Cardiac muscle cell (in vitro differentiated cells and primary cell): ENCODE measurements around the gene UBQLN3. TPM values are rescaled to one million over a fixed set of nuclear protein-coding genes. Genes with fewer than 3 reads are reported as not detected.

Experiments used
- DNase-seq, 2 donors: peaks; one replicate each; pipeline versions ENCODE4 v3.0.0 to v3.0.0-alpha.2; 2010 to 2017; ENCODE audit warnings: low read depth in 1 of 2, low spot score in 1 of 2
- H3K27ac ChIP-seq: fragments of 200-600 bp; sonication (generic); 2 replicates; pipeline ENCODE4 v1.5.1; 2016
- H3K27me3 ChIP-seq: fragments of 200-600 bp; sonication (generic); 2 replicates; pipeline ENCODE4 v1.6.0; 2016; ENCODE audit warnings: control low read depth
- H3K36me3 ChIP-seq: fragments of 200-600 bp; sonication (generic); 2 replicates; pipeline ENCODE4 v1.5.1; 2016; ENCODE audit warnings: control low read depth
- H3K4me1 ChIP-seq: fragments of 200-600 bp; sonication (generic); 2 replicates; pipeline ENCODE4 v1.8.1; 2017; ENCODE audit warnings: low read depth, mild to moderate bottlenecking, mixed run types
- H3K4me3 ChIP-seq: fragments of 200-600 bp; sonication (generic); 2 replicates; pipeline ENCODE4 v1.5.1; 2016; ENCODE audit warnings: mild to moderate bottlenecking
- H3K9me3 ChIP-seq: fragments of 200-600 bp; sonication (generic); 2 replicates; pipeline ENCODE4 v1.5.1; 2017; ENCODE audit warnings: low read depth, mild to moderate bottlenecking, control low read depth
- polyA plus RNA-seq: library from polyadenylated mRNA; unstranded; fragments of >200 nt; fragmentation: Nextera tagmentation; extraction: Ambion mirVana; gene quantifications from 2 replicates; pipeline ENCODE4 v1.2.1, GENCODE V29; 2016
- total RNA-seq: library from RNA; depleted of rRNA; stranded (reverse); fragments of >200 nt; gene quantifications from 2 replicates; pipeline ENCODE4 v1.2.3, GENCODE V29; 2016
- TF ChIP-seq, protein P1 (sequence below): IDR thresholded peaks from 2 replicates; pipeline ENCODE4 v1.5.1; 2012; ENCODE audit warnings: low read depth, mild to moderate bottlenecking, low read length

The UBQLN3 gene
- total and polyA plus RNA-seq, 2 experiments from 2014 or later, result 1.9 TPM; not detected in 1

- Histone ChIP-seq H3K27me3 (no peaks in the 10 kb centered on the region), H3K36me3 (no peaks in the 10 kb centered on the region), H3K27ac (no peak within 1 kb of the TSS), H3K4me1 (no peaks in the 10 kb centered on the region), H3K4me3 (no peak within 1 kb of the TSS), H3K9me3 (no peaks in the 10 kb centered on the region)
- TF ChIP-seq, protein P1, sequence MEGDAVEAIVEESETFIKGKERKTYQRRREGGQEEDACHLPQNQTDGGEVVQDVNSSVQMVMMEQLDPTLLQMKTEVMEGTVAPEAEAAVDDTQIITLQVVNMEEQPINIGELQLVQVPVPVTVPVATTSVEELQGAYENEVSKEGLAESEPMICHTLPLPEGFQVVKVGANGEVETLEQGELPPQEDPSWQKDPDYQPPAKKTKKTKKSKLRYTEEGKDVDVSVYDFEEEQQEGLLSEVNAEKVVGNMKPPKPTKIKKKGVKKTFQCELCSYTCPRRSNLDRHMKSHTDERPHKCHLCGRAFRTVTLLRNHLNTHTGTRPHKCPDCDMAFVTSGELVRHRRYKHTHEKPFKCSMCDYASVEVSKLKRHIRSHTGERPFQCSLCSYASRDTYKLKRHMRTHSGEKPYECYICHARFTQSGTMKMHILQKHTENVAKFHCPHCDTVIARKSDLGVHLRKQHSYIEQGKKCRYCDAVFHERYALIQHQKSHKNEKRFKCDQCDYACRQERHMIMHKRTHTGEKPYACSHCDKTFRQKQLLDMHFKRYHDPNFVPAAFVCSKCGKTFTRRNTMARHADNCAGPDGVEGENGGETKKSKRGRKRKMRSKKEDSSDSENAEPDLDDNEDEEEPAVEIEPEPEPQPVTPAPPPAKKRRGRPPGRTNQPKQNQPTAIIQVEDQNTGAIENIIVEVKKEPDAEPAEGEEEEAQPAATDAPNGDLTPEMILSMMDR, result no peak
- DNase-seq, result no peak
These were observed 38.7 kb upstream of the UBQLN3 start, which contains the start of gene OR52H1 for GRCh38 chr11:5548440-5548839. Gene OR52H1, minus strand, starts transcription at chr11:5548540. Its CDS starts 3,035 bp downstream, at chr11:5545505.

- TF ChIP-seq, protein P1, result no peak
- Histone ChIP-seq H3K27ac (no peak overlapping the region), H3K4me1 (no peaks in the 10 kb centered on the region), H3K27me3 (no peaks in the 10 kb centered on the region), H3K9me3 (no peaks in the 10 kb centered on the region), H3K4me3 (no peak overlapping the region), H3K36me3 (no peaks in the 10 kb centered on the region)
- DNase-seq, result no peak
These were observed 38.2 kb upstream of the UBQLN3 start for GRCh38 chr11:5547982-5548381.

DNA sequence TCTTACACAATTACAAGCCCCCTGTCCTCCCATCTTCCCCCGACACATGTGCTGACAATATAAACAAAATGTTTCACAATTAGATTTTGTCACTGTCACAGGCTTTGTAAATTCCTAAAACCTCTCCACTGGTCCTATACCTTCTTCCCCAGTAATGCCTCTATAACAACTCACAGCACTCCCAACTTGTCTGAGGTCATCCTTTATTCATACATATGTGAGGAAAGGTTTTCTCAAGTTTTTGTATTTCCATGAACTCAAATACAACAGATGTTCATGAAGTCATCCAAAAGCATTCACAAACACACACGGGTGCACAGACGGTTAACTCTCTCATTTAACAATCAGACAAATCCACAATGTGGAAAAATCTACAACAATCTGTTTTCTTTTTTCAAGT is 36.7 kb upstream of the UBQLN3 start:
- no peak overlapping the region for H3K4me3 ChIP-seq
- no peaks in the 10 kb centered on the region for H3K4me1 ChIP-seq
- TF ChIP-seq, protein P1, result no peak
- H3K27me3 ChIP-seq, result no peaks in the 10 kb centered on the region
- DNase-seq, result no peak
- no peaks in the 10 kb centered on the region for H3K9me3 ChIP-seq
- H3K27ac ChIP-seq, result no peak overlapping the region
- H3K36me3 ChIP-seq, result no peaks in the 10 kb centered on the region

DNA sequence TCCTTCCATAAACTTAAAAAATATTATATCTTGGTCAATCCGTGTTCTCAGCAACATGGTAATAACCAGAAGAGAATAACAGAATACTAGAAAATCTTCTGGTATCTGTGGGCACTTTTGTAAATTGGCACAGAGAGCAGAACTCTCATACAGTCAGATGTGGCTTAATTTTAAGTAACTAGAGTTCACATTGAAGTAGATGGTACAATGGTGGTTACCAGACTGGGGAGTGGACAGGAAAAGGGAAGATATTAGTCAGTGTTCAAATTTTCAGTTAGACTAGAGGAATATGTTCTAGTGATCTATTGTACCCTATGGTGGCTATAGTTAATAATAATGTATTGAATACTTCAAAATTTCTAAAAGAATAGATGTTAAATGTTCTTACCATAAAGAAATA is 31.7 kb upstream of the UBQLN3 start:
- no peaks in the 10 kb centered on the region for H3K27me3 ChIP-seq
- no peak for DNase-seq
- TF ChIP-seq, protein P1, result no peak
- no peaks in the 10 kb centered on the region for H3K36me3 ChIP-seq
- H3K27ac ChIP-seq, result no peak overlapping the region
- H3K9me3 ChIP-seq, result no peaks in the 10 kb centered on the region
- H3K4me1 ChIP-seq, result no peaks in the 10 kb centered on the region
- H3K4me3 ChIP-seq, result no peak overlapping the region

DNA sequence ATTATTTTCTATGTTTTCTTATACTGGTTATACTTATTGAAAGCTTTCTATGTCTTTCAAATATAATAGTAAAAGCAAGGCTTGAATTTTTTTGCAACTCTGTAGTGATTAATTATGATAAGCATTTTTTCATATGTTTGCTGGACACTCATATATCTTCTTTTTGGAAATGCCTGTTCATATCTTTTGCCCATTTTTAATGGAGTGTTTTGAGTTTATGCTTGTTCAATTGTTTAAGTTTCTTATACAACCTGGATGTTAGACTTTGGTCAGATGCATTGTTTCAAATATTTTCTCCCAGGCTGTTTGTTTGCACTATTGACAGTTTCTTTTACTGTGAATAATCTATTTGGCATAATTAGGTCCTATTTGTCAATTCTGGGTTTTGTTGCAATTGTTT is 26.7 kb upstream of the UBQLN3 start:
- no peaks in the 10 kb centered on the region for H3K27me3 ChIP-seq
- H3K36me3 ChIP-seq, result no peaks in the 10 kb centered on the region
- H3K4me1 ChIP-seq, result no peaks in the 10 kb centered on the region
- no peak overlapping the region for H3K4me3 ChIP-seq
- H3K27ac ChIP-seq, result no peak overlapping the region
- H3K9me3 ChIP-seq, result no peaks in the 10 kb centered on the region
- TF ChIP-seq, protein P1, result no peak
- no peak for DNase-seq

DNA sequence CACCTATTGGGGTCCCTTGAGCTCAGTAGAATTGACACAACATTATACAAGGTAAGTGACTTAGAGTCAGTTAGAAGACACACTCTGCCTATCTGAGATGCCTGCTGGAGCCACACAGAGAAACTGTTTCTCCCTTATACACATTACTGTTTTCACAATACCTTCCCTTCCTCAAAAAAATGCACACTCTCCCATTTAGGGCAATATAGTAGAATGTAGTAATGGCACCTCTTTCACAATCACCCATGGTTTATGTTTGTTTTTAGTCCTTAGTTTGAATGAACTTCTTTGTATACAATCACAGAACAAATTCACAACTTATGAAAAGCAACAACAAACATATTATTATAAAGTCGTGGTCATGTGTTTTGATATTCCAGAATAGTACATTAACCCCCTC is 24.3 kb upstream of the UBQLN3 start:
- no peaks in the 10 kb centered on the region for H3K9me3 ChIP-seq
- no peaks in the 10 kb centered on the region for H3K36me3 ChIP-seq
- H3K4me3 ChIP-seq, result no peak overlapping the region
- TF ChIP-seq, protein P1, result no peak
- no peak overlapping the region for H3K27ac ChIP-seq
- no peak for DNase-seq
- H3K4me1 ChIP-seq, result no peaks in the 10 kb centered on the region
- no peaks in the 10 kb centered on the region for H3K27me3 ChIP-seq
